NCI-H1105 treated with DMSO at 0.1 percent for 48 hours (cell line): Measurements from ENCODE around the gene MEAF6.
A peak's percentile ranks its signal among the peaks of the same experiment; 100 is the strongest.

Source experiments
- DNase-seq: peaks from one replicate; lab custom pipeline; 2025; lab: John Stamatoyannopoulos, UW

MEAF6 gene

GRCh38 chr1:37484325-37485051, 30.1 kb downstream of the MEAF6 start:
- DNase-seq, result no peak

- no peak for DNase-seq
Observed at GRCh38 chr1:37483785-37484184, 30.8 kb downstream of the MEAF6 start.

- no peak for DNase-seq
Observed at GRCh38 chr1:37482796-37483744, 31.5 kb downstream of the MEAF6 start.

- DNase-seq, result no peak
Observed at GRCh38 chr1:37482004-37482785, 32.4 kb downstream of the MEAF6 start.

GRCh38 chr1:37481289-37482003, 33.1 kb downstream of the MEAF6 start:
- DNase-seq, result no peak

- DNase-seq, result no peak
Observed at GRCh38 chr1:37480581-37481288, 33.8 kb downstream of the MEAF6 start.

- no peak for DNase-seq
Observed at GRCh38 chr1:37480125-37480466, 34.5 kb downstream of the MEAF6 start.

- no peak for DNase-seq
Observed at GRCh38 chr1:37479255-37480124, 35.1 kb downstream of the MEAF6 start.

- DNase-seq, result no peak
Observed at GRCh38 chr1:37478890-37479254, 35.7 kb downstream of the MEAF6 start.

- DNase-seq, result no peak
Observed at GRCh38 chr1:37478451-37478881, 36.1 kb downstream of the MEAF6 start.

GRCh38 chr1:37477946-37478345, 36.6 kb downstream of the MEAF6 start:
- no peak for DNase-seq

- DNase-seq, result no peak
Observed at GRCh38 chr1:37477198-37477931, 37.2 kb downstream of the MEAF6 start.

- DNase-seq, result no peak
Observed at GRCh38 chr1:37476460-37477197, 37.9 kb downstream of the MEAF6 start.

GRCh38 chr1:37476087-37476452, 38.5 kb downstream of the MEAF6 start:
- DNase-seq, result no peak

- no peak for DNase-seq
Observed at GRCh38 chr1:37475380-37476086, 39.0 kb downstream of the MEAF6 start.

- DNase-seq, result no peak
Observed at GRCh38 chr1:37474697-37475379, 39.7 kb downstream of the MEAF6 start.

GRCh38 chr1:37474046-37474696, 40.4 kb downstream of the MEAF6 start, which contains the start of gene ZC3H12A:
TSS of gene ZC3H12A (plus strand) at chr1:37474580. CDS start at chr1:37475497, 917 bp downstream.
- DNase-seq, result peak; percentile 78
